Natural killer cell treated with Interleukin-12 subunit alpha and Interleukin-12 subunit beta and Interleukin-15 and Interleukin-18, amount 100 ng/mL, for 72 hours (primary cell): ENCODE measurements around the gene NAT8L. TPM values are rescaled to one million over a fixed set of nuclear protein-coding genes. Genes with fewer than 3 reads are reported as not detected.

Experiments
- ATAC-seq, 2 donors: fragments of 150-1000 bp; cut with Tn5 transposase in 1 of 2; sonication (Bioruptor Pico), chemical (Tn5 transposase) in 1 of 2; 2 replicates each; pipeline ENCODE4 v1.10.0; 2021
- DNase-seq: peaks from one replicate; pipeline ENCODE4 v3.0.0; 2022; ENCODE audit warnings: low spot score
- H3K27ac Mint-ChIP-seq, 2 donors: 1 replicate in 1 of 2; 2 replicates in 1 of 2; pipeline ENCODE4 v1.8.0; 2022; ENCODE audit warnings: mixed read lengths in 2 of 2, mild to moderate bottlenecking in 1 of 2, moderate library complexity in 1 of 2
- H3K27me3 Mint-ChIP-seq, 2 donors: 1 replicate in 1 of 2; 2 replicates in 1 of 2; pipeline ENCODE4 v1.8.0; 2022; ENCODE audit warnings: mixed read lengths in 2 of 2
- H3K36me3 Mint-ChIP-seq: one replicate; pipeline ENCODE4 v1.8.0; 2022; ENCODE audit warnings: mixed read lengths
- H3K4me1 Mint-ChIP-seq, 2 donors: 1 replicate in 1 of 2; 2 replicates in 1 of 2; pipeline ENCODE4 v1.8.0; 2022; ENCODE audit warnings: low read depth in 2 of 2, mixed read lengths in 2 of 2, mild to moderate bottlenecking in 1 of 2
- H3K4me3 Mint-ChIP-seq: one replicate; pipeline ENCODE4 v1.8.0; 2022; ENCODE audit warnings: mixed read lengths
- H3K9me3 Mint-ChIP-seq: 2 replicates; pipeline ENCODE4 v1.8.0; 2022; ENCODE audit warnings: mixed read lengths
- total RNA-seq, 2 donors: library from RNA; stranded (reverse); gene quantifications; one replicate each; pipeline ENCODE4 v1.2.3, GENCODE V29; 2022

NAT8L gene
- total RNA-seq, 2 donors from 2014 or later, result 0.05 to 0.08 TPM

GRCh38 chr4:2063557-2064275 lies 4.6 kb downstream of the NAT8L start:
- no peaks in the 10 kb centered on the region for H3K9me3 Mint-ChIP-seq
- no peaks in the 10 kb centered on the region for H3K36me3 Mint-ChIP-seq
- DNase-seq, result no peak
- H3K4me3 Mint-ChIP-seq, result no peak overlapping the region
- ATAC-seq, result no peak
- H3K27me3 Mint-ChIP-seq, result peaks cover 0 to 2% of the 10 kb centered on the region in 2 donors
- no peak overlapping the region for H3K27ac Mint-ChIP-seq
- no peaks in the 10 kb centered on the region for H3K4me1 Mint-ChIP-seq

- Mint-ChIP-seq H3K27ac (no peak overlapping the region), H3K9me3 (no peaks in the 10 kb centered on the region), H3K4me3 (no peak overlapping the region), H3K4me1 (no peaks in the 10 kb centered on the region), H3K36me3 (no peaks in the 10 kb centered on the region), H3K27me3 (peaks cover 0 to 2% of the 10 kb centered on the region in 2 donors)
- DNase-seq (peak; percentile 48), ATAC-seq (no peak)
These were observed 5.3 kb downstream of the NAT8L start for GRCh38 chr4:2064276-2064991.

GRCh38 chr4:2065106-2065930 lies 6.2 kb downstream of the NAT8L start:
- Mint-ChIP-seq H3K4me1 (no peaks in the 10 kb centered on the region), H3K27me3 (peaks cover 0 to 2% of the 10 kb centered on the region in 2 donors), H3K4me3 (no peak overlapping the region), H3K27ac (no peak overlapping the region), H3K9me3 (no peaks in the 10 kb centered on the region), H3K36me3 (no peaks in the 10 kb centered on the region)
- DNase-seq (peak; percentile 40), ATAC-seq (no peak)

GRCh38 chr4:2066011-2066551 lies 7.0 kb downstream of the NAT8L start:
- H3K4me3 Mint-ChIP-seq, result no peak overlapping the region
- no peaks in the 10 kb centered on the region for H3K9me3 Mint-ChIP-seq
- H3K27ac Mint-ChIP-seq, result no peak overlapping the region

GRCh38 chr4:2066571-2067445 lies 7.7 kb downstream of the NAT8L start:
- Mint-ChIP-seq H3K36me3 (no peaks in the 10 kb centered on the region), H3K27me3 (peaks cover 0 to 2% of the 10 kb centered on the region in 2 donors), H3K27ac (no peak overlapping the region), H3K9me3 (no peaks in the 10 kb centered on the region), H3K4me3 (no peak overlapping the region), H3K4me1 (no peaks in the 10 kb centered on the region)
- ATAC-seq (no peak), DNase-seq (peak; percentile 58)

More at GRCh38 chr4:2066011-2066551, 7.0 kb downstream of the NAT8L start:
- DNase-seq (peak; percentile 54), ATAC-seq (peak in 1 of 2 donors; percentile 30)
- H3K27me3 Mint-ChIP-seq, result peaks cover 0 to 2% of the 10 kb centered on the region in 2 donors
- H3K4me1 Mint-ChIP-seq, result no peaks in the 10 kb centered on the region
- H3K36me3 Mint-ChIP-seq, result no peaks in the 10 kb centered on the region

GRCh38 chr4:2067446-2068197 lies 8.5 kb downstream of the NAT8L start:
- Mint-ChIP-seq H3K4me1 (no peaks in the 10 kb centered on the region), H3K9me3 (no peaks in the 10 kb centered on the region), H3K36me3 (no peaks in the 10 kb centered on the region), H3K4me3 (no peak overlapping the region), H3K27ac (no peak overlapping the region), H3K27me3 (peaks cover 0 to 2% of the 10 kb centered on the region in 2 donors)
- DNase-seq (no peak), ATAC-seq (no peak)

- no peak overlapping the region for H3K27ac Mint-ChIP-seq
- no peaks in the 10 kb centered on the region for H3K9me3 Mint-ChIP-seq
- H3K4me1 Mint-ChIP-seq, result no peaks in the 10 kb centered on the region
- H3K4me3 Mint-ChIP-seq, result no peak overlapping the region
- DNase-seq, result no peak
- no peak for ATAC-seq
- H3K36me3 Mint-ChIP-seq, result no peaks in the 10 kb centered on the region
- peaks cover 0 to 2% of the 10 kb centered on the region in 2 donors for H3K27me3 Mint-ChIP-seq
These were observed 9.0 kb downstream of the NAT8L start for GRCh38 chr4:2068198-2068470.

GRCh38 chr4:2068566-2068965 lies 9.4 kb downstream of the NAT8L start:
- H3K27ac Mint-ChIP-seq, result no peak overlapping the region
- peaks cover 0 to 2% of the 10 kb centered on the region in 2 donors for H3K27me3 Mint-ChIP-seq
- no peak for ATAC-seq
- H3K9me3 Mint-ChIP-seq, result no peaks in the 10 kb centered on the region
- no peak overlapping the region for H3K4me3 Mint-ChIP-seq
- no peak for DNase-seq
- no peaks in the 10 kb centered on the region for H3K36me3 Mint-ChIP-seq
- no peaks in the 10 kb centered on the region for H3K4me1 Mint-ChIP-seq

GRCh38 chr4:2069161-2069971 lies 10.2 kb downstream of the NAT8L start:
- H3K27ac Mint-ChIP-seq, result no peak overlapping the region
- H3K9me3 Mint-ChIP-seq, result no peaks in the 10 kb centered on the region
- no peak for ATAC-seq
- H3K36me3 Mint-ChIP-seq, result no peaks in the 10 kb centered on the region
- peak; percentile 31 for DNase-seq
- no peaks in the 10 kb centered on the region for H3K4me1 Mint-ChIP-seq
- H3K27me3 Mint-ChIP-seq, result peaks cover 0 to 2% of the 10 kb centered on the region in 2 donors
- H3K4me3 Mint-ChIP-seq, result no peak overlapping the region

- ATAC-seq, result no peak
- Mint-ChIP-seq H3K27ac (no peak overlapping the region), H3K4me3 (no peak overlapping the region)
These were observed 10.9 kb downstream of the NAT8L start for GRCh38 chr4:2069986-2070385.

GRCh38 chr4:2070421-2071251 lies 11.5 kb downstream of the NAT8L start:
- no peak overlapping the region for H3K4me3 Mint-ChIP-seq
- ATAC-seq, result no peak
- no peak overlapping the region for H3K27ac Mint-ChIP-seq
- no peaks in the 10 kb centered on the region for H3K27me3 Mint-ChIP-seq
- no peaks in the 10 kb centered on the region for H3K4me1 Mint-ChIP-seq
- H3K36me3 Mint-ChIP-seq, result no peaks in the 10 kb centered on the region
- DNase-seq, result peak; percentile 44
- H3K9me3 Mint-ChIP-seq, result no peaks in the 10 kb centered on the region

More at GRCh38 chr4:2069986-2070385, 10.9 kb downstream of the NAT8L start:
- H3K36me3 Mint-ChIP-seq, result no peaks in the 10 kb centered on the region
- no peaks in the 10 kb centered on the region for H3K9me3 Mint-ChIP-seq
- no peaks in the 10 kb centered on the region for H3K27me3 Mint-ChIP-seq
- H3K4me1 Mint-ChIP-seq, result no peaks in the 10 kb centered on the region
- DNase-seq, result peak; percentile 25
